ENCODE measurements around the gene HCAR1.
"Not testable (repeated sequence)": the region's sequence is repeated elsewhere in the genome, so short reads cannot be mapped to it uniquely, and the experiment has no call there.

HCAR1 gene, protein sequence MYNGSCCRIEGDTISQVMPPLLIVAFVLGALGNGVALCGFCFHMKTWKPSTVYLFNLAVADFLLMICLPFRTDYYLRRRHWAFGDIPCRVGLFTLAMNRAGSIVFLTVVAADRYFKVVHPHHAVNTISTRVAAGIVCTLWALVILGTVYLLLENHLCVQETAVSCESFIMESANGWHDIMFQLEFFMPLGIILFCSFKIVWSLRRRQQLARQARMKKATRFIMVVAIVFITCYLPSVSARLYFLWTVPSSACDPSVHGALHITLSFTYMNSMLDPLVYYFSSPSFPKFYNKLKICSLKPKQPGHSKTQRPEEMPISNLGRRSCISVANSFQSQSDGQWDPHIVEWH

DNA sequence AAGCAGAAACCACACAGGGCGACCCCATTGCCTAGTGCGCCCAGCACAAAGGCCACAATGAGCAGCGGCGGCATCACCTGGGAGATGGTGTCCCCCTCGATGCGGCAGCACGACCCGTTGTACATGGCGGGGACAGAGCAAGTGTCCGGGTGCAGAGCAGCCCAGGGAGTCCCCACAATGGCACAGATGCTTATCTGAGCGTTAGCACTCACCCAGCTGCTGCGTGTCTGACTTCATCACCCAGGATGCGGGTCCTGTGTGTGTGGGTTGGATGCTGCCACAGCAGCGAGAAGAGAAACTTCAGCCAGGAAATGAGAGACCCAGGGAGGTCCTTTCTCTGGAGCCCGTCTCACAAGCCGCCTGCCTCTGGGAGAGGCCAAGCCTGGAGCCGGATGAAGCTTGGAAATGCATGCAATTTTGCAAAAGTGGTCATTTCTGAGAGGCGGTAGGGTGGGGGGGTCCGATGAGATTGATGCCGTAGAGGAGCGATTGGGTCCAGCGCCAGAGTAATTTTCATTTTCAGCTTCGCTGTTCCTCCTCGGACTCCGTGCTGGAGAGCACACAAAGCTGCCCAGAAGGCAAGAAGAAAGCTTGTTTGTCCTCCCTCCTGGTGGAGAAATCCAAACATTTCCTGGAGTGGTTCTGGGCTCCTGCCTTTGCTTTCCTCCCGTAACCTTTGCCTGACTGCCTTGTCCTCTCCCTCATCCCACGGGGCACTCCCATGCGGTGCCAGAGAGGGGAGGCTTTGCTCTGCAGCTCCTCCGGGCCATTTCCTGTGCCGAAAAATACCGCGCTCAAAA lies at the start of gene HCAR1:
Gene HCAR1 (minus strand): TSS at position 630 of the 800 bp plus-strand sequence. CDS start 505 bp downstream, at position 125.
- DNase-seq (ENCODE audit: low spot score), result peak; percentile 85

DNA sequence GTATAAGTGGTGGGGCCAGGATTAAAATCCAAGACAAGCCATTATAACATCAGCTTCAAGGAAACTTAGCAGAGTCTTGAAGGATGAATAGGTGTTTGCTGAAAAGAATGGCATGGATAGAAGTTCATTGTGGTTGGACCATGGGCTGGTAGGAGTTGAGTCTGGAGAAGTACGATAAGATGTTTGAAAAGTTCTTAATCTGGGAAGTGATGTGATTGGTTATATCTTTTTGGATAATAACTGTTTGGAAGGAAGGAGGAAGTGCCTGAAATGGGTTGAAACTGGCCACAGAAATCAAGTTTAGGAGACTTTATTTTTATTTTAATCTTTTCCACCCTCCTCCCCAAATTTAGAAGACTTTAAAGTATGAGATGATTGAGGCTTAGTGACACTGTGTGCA lies 26.9 kb upstream of the HCAR1 start:
- no peak for DNase-seq (ENCODE audit: low spot score)

DNA sequence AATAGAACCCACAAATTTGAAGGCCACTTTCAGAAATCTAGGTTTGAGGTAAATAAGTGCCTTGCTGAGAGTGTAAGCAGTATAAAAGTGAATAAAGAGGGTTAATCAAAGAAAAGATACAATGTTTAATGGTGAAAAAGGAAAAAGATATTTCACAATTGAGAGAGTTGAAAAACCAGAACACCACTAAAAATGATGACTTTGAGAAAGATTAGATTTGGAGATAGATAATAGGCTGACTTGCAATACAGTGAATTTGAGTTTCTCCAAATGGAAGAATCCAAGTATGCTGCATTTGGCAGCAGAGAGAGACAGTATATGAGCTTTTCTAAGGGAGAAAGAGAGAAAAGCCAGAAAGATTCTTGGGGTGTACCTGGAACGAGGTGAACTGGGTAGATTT lies 24.1 kb upstream of the HCAR1 start:
- no peak for DNase-seq (ENCODE audit: low spot score)

DNA sequence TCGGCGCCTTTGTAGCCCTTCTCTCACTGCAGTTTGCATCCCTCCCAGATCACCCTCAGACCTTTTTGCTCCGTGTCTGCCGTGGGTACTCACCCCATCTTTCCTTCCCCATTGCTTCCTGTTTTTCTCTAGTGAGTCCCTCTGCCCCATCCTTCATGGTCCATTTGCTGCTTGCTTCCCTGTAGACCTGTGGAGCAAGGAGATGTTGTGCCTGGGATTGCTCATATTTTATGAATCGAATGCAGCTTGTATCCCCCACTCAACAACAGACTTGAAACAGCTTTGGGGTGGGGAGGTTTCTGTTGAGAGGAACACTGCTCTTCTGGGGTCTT lies 22.6 kb upstream of the HCAR1 start:
- no peak for DNase-seq (ENCODE audit: low spot score)

DNA sequence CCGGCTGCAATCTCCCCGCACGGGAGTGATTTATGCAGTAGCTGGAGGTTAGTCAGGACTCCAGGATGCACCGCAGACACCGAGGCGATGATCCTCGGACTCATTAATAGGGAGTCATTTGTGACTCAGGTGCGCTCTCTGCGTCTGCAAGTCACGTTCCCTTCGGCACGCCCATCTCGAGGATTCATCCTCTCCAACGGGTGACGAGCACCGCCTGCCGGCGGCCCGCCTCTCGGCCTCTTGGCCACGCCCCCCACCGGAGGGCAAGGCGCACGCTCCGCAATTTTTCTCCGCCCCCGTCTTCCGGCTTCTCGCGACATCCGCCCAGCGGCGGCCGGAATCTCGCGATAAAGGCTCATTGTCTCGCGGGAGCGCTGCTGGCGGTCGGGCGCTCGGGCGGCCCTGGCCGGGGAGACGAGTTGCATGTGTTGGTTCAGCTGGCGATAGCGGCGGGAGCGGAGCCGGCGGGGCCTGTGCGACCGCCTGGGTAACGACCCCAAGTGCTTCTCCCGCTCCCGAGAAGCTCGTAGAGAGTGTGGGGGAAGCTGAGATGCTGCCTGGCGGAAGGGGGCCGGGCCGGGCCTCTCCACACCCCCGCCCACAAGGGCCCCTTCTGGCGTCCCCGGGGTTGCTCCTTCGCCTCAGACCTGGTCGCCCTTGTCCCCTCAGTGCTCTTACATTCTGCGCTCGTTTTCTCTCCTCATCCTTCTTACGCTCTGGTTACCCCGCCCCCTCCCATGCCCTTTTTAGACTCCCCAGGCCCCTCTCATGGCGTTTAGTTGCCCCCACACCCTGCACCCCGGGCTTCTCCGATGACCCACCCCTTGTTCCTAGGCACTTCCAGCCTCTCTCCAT lies 22.0 kb upstream of the HCAR1 start, which contains the start of gene DENR:
Gene DENR (plus strand): TSS at position 361 of the 855 bp plus-strand sequence. CDS start 878 bp downstream, outside the sequence.
- peak; percentile 100 for DNase-seq (ENCODE audit: low spot score)

DNA sequence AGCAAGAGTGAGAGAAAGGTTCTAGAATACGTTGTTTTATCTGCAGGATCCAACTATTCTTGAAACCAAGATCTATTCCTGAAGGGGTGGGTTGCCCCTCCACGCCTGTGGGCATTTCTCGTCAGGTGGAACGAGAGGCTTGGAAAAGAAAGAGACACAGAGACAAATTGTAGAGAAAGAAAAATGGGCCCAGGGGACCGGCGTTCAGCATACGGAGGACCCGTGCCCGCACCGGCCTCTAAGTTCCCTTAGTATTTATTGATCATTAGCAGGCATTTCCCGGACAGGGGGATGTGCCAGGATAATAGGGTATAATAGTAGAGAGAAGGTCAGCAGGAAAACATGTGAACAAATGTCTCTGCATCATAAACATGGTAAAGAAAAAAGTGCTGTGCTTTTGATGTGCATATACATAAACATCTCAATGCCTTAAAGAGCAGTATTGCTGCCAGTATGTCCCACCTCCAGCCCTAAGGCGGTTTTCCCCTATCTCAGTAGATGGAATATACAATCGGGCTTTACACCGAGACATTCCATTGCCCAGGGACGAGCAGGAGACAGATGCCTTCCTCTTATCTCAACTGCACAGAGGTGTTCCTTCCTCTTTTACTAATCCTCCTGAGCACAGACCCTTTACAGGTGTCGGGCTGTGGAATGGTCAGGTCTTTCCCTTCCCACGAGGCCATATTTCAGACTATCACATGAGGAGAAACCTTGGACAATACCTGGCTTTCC lies 20.3 kb upstream of the HCAR1 start:
- not testable (repeated sequence) for DNase-seq (ENCODE audit: low spot score)

DNA sequence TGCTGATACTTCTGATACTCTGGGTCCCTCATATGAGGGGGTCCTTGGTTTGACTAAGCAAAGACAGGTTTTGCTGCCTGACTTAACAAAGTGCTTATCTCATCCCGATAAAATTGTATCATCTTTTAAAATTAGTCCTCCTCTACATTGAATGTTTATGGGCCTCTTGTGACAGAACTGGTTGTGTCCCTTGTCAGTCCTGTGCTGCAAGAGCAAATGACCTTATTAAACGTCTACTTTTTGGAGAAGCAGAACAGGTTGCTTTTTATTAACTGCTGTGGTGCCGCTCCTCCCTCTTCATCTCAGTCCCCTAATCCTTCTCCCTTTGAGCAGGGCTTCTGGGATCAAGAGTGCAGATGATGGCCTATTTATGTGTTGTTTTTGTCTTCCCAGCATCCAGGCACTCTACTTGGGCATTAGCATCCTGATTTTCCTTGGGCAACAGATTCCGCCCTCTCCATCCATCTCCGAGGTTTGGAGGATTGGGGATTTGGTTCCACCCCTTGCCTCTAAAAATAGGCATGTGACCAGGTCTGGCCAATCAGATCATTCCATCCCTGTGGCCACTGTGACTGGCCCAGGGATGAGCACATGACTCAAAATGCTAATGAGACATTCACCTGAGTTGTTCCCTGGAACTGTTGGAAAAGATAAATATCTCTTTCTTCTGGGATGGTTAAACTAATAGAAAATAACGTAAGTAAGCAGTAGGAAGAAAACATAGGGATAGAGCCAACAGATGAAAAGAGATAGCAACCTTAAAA lies 19.1 kb upstream of the HCAR1 start:
- no peak for DNase-seq (ENCODE audit: low spot score)

DNA sequence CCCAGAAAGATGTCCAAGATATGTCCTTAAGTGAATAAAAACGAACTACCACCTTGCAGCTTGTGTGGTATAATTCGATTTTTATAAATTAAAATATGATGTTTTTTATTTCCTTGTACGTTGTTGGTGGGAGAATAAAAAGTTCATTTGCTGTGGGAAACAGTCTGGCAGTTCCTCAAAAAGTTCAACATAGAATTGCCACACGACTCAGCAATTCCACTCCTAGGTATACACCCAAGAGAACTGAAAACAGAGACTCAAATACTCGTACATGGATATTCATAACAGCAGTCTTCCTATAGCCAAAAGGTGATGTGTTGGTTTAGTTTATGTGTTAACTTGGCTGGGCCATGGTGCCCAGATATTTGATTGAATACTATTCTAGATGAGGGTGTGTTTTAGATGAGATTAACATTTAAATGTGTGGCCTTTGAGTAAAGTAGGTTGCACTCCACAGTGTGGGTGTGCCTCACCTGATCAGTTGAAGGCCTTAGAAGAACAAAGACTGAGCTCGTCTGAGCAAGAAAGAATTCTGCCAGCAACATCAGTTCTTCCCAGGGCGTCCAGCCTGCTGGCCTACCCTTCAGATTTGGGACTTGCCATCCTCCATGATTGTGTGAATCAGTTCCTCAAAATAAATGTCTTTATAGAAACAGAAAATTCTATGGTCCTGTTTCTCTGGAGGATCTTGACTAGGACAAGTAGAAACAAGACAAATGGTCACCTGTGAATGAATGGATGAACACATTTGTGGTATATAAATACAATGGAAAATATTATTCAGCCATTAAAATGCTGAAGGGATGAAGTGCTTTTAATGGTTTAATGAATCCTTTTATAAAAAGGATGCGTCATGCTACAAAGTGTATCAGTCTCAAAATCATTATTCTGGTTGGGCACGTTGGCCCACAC lies 16.8 kb upstream of the HCAR1 start:
- no peak for DNase-seq (ENCODE audit: low spot score)

DNA sequence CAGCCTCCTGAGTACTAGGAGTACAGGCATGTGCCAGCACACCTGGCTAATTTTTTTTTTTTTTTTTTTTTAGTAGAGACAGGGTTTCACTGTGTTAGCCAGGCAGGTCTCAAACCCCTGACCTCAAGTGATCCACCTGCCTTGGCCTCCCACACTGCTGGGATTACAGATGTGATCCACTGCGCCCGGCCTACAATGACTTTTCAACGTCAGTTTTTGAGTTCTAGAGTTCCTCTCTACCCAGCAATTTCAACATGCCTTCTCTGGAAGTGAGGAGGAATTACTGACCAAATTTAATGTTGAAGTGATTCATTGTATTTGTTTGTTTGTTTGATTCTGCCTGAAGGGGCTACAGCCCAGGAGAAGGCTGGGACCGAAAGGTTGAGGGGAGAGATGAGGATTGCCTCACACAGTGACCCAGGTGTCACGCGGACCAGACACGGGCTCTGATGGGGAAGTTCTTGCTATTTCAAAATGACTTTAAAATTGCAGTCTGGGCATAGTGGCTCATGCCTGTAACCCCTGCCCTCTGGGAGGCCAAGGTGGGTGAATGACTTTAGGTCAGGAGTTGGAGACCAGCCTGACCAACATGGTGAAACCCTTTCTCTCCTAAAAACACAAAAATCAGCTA lies 13.4 kb upstream of the HCAR1 start:
- no peak for DNase-seq (ENCODE audit: low spot score)

DNA sequence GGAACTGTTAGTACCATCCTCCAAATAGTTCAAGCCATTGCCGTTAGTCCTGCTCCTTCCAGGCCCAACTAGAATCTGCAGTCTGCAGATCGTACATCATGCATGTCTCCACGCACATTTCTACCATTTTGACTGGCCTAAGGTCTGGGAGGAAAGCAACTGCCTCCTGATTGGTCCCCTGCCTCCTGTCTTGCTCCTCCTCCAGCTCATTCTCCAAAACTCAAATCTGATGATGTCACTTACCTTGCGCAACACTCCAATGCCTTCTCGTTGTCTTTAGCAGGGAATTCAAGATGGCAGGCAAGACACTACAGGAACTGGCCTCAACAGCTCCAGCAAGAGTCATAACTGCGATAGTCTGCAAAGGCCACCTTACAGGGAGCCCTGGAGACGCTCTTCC lies 9.7 kb upstream of the HCAR1 start:
- no peak for DNase-seq (ENCODE audit: low spot score)

DNA sequence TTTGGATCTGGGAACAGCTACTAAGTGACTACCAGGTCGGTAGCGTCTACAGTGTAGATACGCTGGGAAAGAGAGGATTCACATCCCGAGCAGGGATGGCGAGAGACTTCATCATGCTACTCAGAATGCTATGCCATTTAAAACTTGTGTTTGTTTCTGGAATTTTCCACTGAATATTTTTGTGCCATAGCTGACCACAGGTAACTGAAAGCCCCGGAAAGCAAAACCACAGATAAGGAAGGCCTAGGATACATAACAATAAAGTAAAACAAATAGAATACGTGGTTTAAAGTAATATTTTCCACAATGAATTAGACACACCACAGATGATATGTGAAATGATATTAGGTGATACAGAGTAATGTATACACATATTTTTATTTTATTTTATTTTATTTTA lies 7.9 kb upstream of the HCAR1 start:
- no peak for DNase-seq (ENCODE audit: low spot score)

DNA sequence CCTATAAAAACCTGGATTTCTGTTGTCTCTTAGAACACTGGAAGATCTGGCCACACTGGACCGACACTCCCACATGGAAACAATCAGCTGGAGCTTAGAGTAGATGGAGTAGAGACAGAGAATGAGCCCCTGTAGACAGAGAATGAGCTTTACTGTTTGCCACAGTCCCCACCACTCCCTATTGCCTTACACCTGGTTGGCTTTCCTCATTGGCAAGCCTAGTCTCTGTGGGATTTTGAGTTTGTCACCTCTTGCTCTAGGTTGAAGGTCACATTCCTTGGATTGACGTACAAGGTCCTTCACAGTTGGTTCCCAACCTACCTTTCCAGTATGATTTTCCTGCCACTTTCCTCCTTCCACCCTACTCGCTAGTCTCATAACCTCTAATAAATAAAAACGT lies 2.0 kb upstream of the HCAR1 start:
- no peak for DNase-seq (ENCODE audit: low spot score)

DNA sequence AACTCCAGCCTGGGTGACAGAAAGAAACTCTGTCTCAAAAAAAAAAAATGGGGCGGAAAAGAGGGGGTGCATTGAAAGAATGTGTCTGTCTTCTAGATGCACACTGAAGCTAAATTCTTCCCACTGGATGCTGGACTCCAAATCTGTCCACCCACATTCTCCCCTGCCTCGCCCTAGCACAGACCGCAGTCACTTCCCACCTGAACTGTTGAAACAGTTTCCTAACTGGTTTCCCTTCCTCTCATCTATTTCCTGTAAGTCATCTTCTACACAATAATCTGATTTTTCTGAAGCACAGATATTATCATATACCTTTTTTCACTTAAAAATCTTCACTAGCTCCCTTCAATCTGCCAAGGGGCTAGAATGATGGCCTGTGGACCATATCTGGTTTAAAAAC lies 1.5 kb upstream of the HCAR1 start:
- DNase-seq (ENCODE audit: low spot score), result peak; percentile 59

DNA sequence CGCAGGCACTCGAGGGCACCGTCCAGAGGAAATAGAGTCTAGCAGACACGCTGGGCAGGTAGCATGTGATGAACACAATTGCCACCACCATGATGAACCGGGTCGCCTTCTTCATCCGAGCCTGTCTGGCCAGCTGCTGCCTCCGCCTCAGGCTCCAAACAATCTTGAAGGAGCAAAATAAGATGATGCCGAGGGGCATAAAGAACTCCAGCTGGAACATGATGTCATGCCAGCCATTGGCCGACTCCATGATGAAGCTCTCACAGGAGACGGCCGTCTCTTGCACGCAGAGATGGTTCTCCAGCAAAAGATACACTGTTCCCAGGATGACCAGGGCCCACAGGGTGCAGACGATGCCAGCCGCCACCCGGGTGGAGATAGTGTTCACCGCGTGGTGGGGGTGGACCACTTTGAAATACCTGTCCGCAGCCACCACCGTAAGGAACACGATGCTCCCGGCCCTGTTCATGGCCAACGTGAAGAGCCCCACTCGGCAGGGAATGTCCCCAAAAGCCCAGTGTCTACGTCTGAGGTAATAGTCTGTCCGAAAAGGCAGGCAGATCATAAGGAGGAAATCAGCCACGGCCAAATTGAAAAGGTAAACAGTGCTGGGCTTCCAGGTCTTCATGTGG lies 945 bp downstream of the HCAR1 start:
- DNase-seq (ENCODE audit: low spot score), result no peak

DNA sequence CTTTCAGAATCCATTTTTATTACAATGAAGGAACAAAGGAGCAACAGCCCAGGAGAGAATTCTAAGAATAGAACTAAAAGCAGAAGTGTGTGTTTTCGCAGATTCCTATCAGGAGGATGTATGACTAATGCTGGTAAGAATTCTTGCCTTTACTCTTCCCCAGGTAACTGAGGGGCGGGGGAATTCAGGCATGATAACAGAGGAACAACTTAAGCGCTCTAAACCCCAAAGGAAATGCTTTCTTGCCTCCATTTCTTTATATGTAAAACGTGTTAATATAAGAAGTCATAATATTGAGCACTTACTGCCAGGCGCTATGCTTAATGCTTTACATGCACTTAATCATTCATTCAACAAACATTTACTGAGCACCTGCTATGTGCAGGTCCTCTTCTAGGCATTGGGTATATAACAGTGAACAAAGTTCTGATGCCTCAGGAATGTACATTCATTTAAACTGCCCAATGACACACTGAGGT lies 4.5 kb downstream of the HCAR1 start:
- peak; percentile 70 for DNase-seq (ENCODE audit: low spot score)

DNA sequence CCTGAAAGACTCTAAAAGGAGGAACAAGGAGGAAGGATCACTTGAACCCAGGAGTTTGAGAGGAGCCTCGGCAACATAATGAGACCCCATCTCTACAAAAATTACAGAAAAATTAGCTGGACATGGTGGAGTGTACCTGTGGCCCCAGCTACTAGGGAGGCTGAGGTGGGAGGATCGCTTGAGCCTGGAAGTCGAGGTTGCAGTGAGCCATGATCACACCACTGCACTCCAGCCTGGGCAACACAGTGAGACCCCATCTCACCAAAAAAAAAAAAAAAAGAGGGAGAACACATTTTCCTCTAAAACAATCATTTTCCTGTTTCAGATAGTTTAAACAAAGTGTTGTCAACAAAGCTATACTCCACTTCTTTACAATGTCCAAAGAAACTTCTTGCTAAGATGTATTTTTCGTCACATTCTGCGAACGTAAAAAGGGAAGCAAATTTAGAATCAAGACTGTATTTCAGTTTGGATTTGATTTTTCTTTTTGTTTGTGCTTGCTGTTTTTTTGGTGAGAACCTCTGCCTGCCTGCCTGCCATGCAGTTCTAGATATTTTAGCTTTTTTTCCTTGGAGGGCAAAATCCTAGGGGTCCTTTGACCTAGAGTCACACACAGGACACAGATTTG lies 5.1 kb downstream of the HCAR1 start:
- no peak for DNase-seq (ENCODE audit: low spot score)

DNA sequence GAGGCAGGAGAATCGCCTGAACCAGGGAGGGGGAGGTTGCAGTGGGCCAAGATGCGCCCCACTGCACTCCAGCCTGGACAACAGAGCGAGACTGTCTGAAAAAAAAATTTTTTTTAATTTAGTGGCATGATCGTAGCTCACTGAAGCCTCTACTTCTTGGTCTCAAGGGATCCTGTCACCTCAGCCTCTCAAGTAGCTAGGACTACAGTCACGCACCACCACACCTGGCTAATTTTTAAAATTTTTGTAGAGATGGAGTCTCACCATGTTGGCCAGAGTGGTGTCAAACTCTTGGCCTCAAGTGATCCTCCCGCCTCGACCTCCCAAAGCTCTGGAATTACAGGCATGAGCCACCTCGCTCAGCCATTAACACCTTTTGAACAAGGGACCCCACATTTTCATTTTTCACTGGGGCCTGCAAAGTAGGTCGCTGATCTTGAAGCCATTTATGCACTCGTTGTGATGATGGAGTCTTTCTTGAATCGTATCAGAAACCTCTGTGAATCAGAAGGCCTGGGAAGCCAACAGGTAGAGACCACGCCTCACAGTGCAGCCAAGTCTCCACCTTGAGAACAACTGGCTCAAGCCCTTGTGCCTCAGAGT lies 5.9 kb downstream of the HCAR1 start:
- no peak for DNase-seq (ENCODE audit: low spot score)

DNA sequence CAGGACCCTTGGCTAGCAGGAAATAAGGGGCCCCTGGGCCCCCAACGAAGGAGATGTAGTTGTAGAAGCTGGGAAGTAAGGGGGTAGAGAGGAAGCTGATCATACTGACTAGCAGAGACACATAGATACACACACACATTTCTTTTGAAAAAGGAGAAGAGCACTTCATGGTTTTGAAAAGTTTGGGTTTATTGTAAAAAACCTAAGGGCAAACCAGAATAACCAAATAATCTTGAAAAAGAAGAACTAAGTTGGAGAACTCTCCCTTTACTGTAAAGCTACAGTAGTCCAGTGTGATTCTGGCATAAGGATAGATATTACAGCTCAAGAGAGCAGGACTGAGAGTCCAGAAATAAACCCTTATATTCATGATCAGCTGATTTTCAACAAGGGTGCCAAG lies 8.3 kb downstream of the HCAR1 start:
- DNase-seq (ENCODE audit: low spot score), result no peak

All from activated CD4-positive, alpha-beta T cell treated with anti-CD3 and anti-CD28 coated beads, Interleukin-2, Interleukin-4, amounts not matched to agents 100 ng/mL and 50 ng/mL, durations not matched to agents 16 hours and 8 hours (primary cell).